Liver (tissue), 3 donors: Measurements from ENCODE around the gene OR9A4.

Source experiments
- EGR1 ChIP-seq, 2 donors: IDR thresholded peaks; 2 replicates each; pipeline ENCODE4 v1.6.1; 2016 to 2018; ENCODE audit warnings: antibody characterized with exemption in 2 of 2, low read depth in 2 of 2
- FOXA1 ChIP-seq: IDR thresholded peaks from 2 replicates; pipeline ENCODE4 v1.6.1; 2016; ENCODE audit warnings: antibody characterized with exemption
- GABPA ChIP-seq, 2 donors: IDR thresholded peaks in 1 of 2; conservative IDR thresholded peaks in 1 of 2; 2 replicates each; pipeline ENCODE4 v1.6.1; 2016; ENCODE audit warnings: antibody characterized with exemption in 2 of 2, mild to moderate bottlenecking in 1 of 2, moderate library complexity in 1 of 2
- JUND ChIP-seq, 2 donors: IDR thresholded peaks; 2 replicates each; pipeline ENCODE4 v1.6.1; 2016; ENCODE audit warnings: antibody characterized with exemption in 2 of 2
- REST ChIP-seq: IDR thresholded peaks from 2 replicates; pipeline ENCODE4 v1.6.1; 2016; ENCODE audit warnings: antibody characterized with exemption, mild to moderate bottlenecking
- SP1 ChIP-seq: IDR thresholded peaks from 2 replicates; pipeline ENCODE4 v1.6.1; 2018; ENCODE audit warnings: antibody characterized with exemption, mild to moderate bottlenecking
- TAF1 ChIP-seq: conservative IDR thresholded peaks from 2 replicates; pipeline ENCODE4 v1.6.1; 2016; ENCODE audit warnings: antibody characterized with exemption, mild to moderate bottlenecking
- YY1 ChIP-seq: IDR thresholded peaks from 2 replicates; pipeline ENCODE4 v1.6.1; 2016; ENCODE audit warnings: antibody characterized with exemption, mild to moderate bottlenecking
- TF ChIP-seq, protein P1 (sequence below): IDR thresholded peaks from 2 replicates; pipeline ENCODE4 v1.6.1; 2016; ENCODE audit warnings: antibody characterized with exemption
- TF ChIP-seq, protein P2 (sequence below): fragments of 150-350 bp; IDR thresholded peaks from 2 replicates; pipeline ENCODE4 v1.5.1; 2017; ENCODE audit warnings: improper control_type of control experiment, low read depth, low read length; ENCODE audit not compliant: missing input control
- TF ChIP-seq, protein P3 (sequence below): IDR thresholded peaks from 2 replicates; pipeline ENCODE4 v1.6.1; 2016; ENCODE audit warnings: antibody characterized with exemption
- donor health status: healthy.
- donor health status: healthy.

DNA sequence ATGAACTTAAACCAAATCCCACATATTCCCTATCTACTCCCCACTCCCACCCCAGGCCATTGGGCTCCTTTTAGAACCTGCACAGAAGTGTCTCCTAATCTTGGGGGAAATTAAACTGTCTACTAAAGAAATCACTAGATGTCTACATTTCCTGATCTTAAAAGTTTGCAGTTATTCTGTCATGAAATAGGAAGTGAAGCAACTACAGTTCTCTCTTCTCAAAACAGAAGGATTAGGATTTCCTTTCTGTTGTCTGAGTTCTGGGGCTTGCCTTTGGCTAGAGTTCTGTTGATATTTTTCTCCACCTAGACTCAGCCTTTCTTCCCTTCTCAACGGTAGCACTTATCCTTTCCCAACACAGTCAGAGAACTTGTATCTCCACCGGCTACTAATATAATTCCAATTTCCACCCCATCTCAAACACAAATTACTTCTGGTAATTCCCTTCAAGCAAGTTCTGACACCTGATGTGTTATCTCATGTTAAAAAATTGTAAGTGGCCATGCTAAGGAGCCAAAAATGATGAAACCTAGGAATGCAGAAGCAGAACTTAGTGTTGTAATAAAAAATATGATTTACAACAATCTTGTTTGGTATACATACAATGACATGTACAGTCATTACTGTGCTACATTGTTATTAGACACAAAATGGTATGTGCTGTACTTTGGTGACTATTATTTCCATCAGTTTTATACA lies 12.1 kb downstream of the OR9A4 start:
- TF ChIP-seq, protein P1, sequence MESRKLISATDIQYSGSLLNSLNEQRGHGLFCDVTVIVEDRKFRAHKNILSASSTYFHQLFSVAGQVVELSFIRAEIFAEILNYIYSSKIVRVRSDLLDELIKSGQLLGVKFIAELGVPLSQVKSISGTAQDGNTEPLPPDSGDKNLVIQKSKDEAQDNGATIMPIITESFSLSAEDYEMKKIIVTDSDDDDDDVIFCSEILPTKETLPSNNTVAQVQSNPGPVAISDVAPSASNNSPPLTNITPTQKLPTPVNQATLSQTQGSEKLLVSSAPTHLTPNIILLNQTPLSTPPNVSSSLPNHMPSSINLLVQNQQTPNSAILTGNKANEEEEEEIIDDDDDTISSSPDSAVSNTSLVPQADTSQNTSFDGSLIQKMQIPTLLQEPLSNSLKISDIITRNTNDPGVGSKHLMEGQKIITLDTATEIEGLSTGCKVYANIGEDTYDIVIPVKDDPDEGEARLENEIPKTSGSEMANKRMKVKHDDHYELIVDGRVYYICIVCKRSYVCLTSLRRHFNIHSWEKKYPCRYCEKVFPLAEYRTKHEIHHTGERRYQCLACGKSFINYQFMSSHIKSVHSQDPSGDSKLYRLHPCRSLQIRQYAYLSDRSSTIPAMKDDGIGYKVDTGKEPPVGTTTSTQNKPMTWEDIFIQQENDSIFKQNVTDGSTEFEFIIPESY = no peak
- TF ChIP-seq, protein P2, sequence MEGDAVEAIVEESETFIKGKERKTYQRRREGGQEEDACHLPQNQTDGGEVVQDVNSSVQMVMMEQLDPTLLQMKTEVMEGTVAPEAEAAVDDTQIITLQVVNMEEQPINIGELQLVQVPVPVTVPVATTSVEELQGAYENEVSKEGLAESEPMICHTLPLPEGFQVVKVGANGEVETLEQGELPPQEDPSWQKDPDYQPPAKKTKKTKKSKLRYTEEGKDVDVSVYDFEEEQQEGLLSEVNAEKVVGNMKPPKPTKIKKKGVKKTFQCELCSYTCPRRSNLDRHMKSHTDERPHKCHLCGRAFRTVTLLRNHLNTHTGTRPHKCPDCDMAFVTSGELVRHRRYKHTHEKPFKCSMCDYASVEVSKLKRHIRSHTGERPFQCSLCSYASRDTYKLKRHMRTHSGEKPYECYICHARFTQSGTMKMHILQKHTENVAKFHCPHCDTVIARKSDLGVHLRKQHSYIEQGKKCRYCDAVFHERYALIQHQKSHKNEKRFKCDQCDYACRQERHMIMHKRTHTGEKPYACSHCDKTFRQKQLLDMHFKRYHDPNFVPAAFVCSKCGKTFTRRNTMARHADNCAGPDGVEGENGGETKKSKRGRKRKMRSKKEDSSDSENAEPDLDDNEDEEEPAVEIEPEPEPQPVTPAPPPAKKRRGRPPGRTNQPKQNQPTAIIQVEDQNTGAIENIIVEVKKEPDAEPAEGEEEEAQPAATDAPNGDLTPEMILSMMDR = no peak
- TF ChIP-seq REST = no peak
- TF ChIP-seq, protein P3, sequence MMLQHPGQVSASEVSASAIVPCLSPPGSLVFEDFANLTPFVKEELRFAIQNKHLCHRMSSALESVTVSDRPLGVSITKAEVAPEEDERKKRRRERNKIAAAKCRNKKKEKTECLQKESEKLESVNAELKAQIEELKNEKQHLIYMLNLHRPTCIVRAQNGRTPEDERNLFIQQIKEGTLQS = no peak
- no peak for TF ChIP-seq TAF1
- no peak for TF ChIP-seq FOXA1
- TF ChIP-seq YY1 = no peak
- TF ChIP-seq EGR1 (IDR thresholded peaks at IDR 0.05; ENCODE audit: low read depth in 2 of 2) = no peak
- TF ChIP-seq JUND (IDR thresholded peaks at IDR 0.05) = no peak
- TF ChIP-seq GABPA (IDR thresholded peaks at IDR 0.05 in 1 of 2, conservative IDR thresholded peaks at IDR 0.05 in 1 of 2) = no peak
- TF ChIP-seq SP1 = no peak
